ENCODE results near the gene SLC39A9.

SLC39A9 gene

GRCh38 chr14:69358966-69359365, 39.5 kb upstream of the SLC39A9 start:
- Mint-ChIP-seq H3K4me1 (ENCODE audit: low read depth) (peaks cover 6% of the 10 kb centered on the region), H3K36me3 (ENCODE audit: low read depth) (no peaks in the 10 kb centered on the region), H3K4me3 (no peak overlapping the region), H3K9me3 (no peaks in the 10 kb centered on the region), H3K27me3 (peaks cover 15% of the 10 kb centered on the region), H3K27ac (no peak overlapping the region)
- intact Hi-C loops (cut with micrococcal nuclease): no loop called here

GRCh38 chr14:69360438-69361108, 37.9 kb upstream of the SLC39A9 start:
- Mint-ChIP-seq H3K4me3 (no peak overlapping the region), H3K4me1 (ENCODE audit: low read depth) (no peaks in the 10 kb centered on the region), H3K27ac (no peak overlapping the region), H3K27me3 (peaks cover 15% of the 10 kb centered on the region), H3K36me3 (ENCODE audit: low read depth) (no peaks in the 10 kb centered on the region), H3K9me3 (no peaks in the 10 kb centered on the region)
- intact Hi-C loops (cut with micrococcal nuclease): no loop called here

GRCh38 chr14:69363055-69363454, 35.4 kb upstream of the SLC39A9 start:
- intact Hi-C loops (cut with micrococcal nuclease): no loop called here
- H3K9me3 Mint-ChIP-seq: no peaks in the 10 kb centered on the region
- no peak overlapping the region for H3K27ac Mint-ChIP-seq
- H3K27me3 Mint-ChIP-seq: peaks cover 11% of the 10 kb centered on the region
- H3K4me3 Mint-ChIP-seq: no peak overlapping the region
- H3K4me1 Mint-ChIP-seq (ENCODE audit: low read depth): no peaks in the 10 kb centered on the region
- no peaks in the 10 kb centered on the region for H3K36me3 Mint-ChIP-seq (ENCODE audit: low read depth)

- intact Hi-C loops (cut with micrococcal nuclease): no loop called here
- H3K4me3 Mint-ChIP-seq: no peak overlapping the region
- no peaks in the 10 kb centered on the region for H3K36me3 Mint-ChIP-seq (ENCODE audit: low read depth)
- no peaks in the 10 kb centered on the region for H3K4me1 Mint-ChIP-seq (ENCODE audit: low read depth)
- H3K27me3 Mint-ChIP-seq: peaks cover 7% of the 10 kb centered on the region
- H3K9me3 Mint-ChIP-seq: no peaks in the 10 kb centered on the region
- H3K27ac Mint-ChIP-seq: no peak overlapping the region
Observed at GRCh38 chr14:69363964-69364363, 34.5 kb upstream of the SLC39A9 start.

- Mint-ChIP-seq H3K36me3 (ENCODE audit: low read depth) (no peaks in the 10 kb centered on the region), H3K4me1 (ENCODE audit: low read depth) (no peaks in the 10 kb centered on the region), H3K4me3 (no peak overlapping the region), H3K9me3 (no peaks in the 10 kb centered on the region), H3K27ac (no peak overlapping the region), H3K27me3 (peaks cover 6% of the 10 kb centered on the region)
- intact Hi-C loops (cut with micrococcal nuclease): no loop called here
Observed at GRCh38 chr14:69364378-69364777, 34.1 kb upstream of the SLC39A9 start.

- H3K4me1 Mint-ChIP-seq (ENCODE audit: low read depth): no peaks in the 10 kb centered on the region
- no peak overlapping the region for H3K4me3 Mint-ChIP-seq
- intact Hi-C loops (cut with micrococcal nuclease): no loop called here
- no peaks in the 10 kb centered on the region for H3K36me3 Mint-ChIP-seq (ENCODE audit: low read depth)
- peaks cover 2% of the 10 kb centered on the region for H3K27me3 Mint-ChIP-seq
- H3K9me3 Mint-ChIP-seq: no peaks in the 10 kb centered on the region
- H3K27ac Mint-ChIP-seq: no peak overlapping the region
Observed at GRCh38 chr14:69366069-69366468, 32.4 kb upstream of the SLC39A9 start.

- intact Hi-C loops (cut with micrococcal nuclease): no loop called here
- Mint-ChIP-seq H3K4me3 (no peak overlapping the region), H3K36me3 (ENCODE audit: low read depth) (peaks cover 2% of the 10 kb centered on the region), H3K4me1 (ENCODE audit: low read depth) (no peaks in the 10 kb centered on the region), H3K27ac (no peak overlapping the region), H3K27me3 (peaks cover 2% of the 10 kb centered on the region), H3K9me3 (no peaks in the 10 kb centered on the region)
Observed at GRCh38 chr14:69366761-69367160, 31.7 kb upstream of the SLC39A9 start.

- Mint-ChIP-seq H3K27me3 (no peaks in the 10 kb centered on the region), H3K4me3 (no peak overlapping the region), H3K36me3 (ENCODE audit: low read depth) (peaks cover 7% of the 10 kb centered on the region), H3K27ac (no peak overlapping the region), H3K9me3 (no peaks in the 10 kb centered on the region), H3K4me1 (ENCODE audit: low read depth) (no peaks in the 10 kb centered on the region)
- intact Hi-C loops (cut with micrococcal nuclease): no loop called here
Observed at GRCh38 chr14:69368381-69368780, 30.1 kb upstream of the SLC39A9 start.

- no peak overlapping the region for H3K27ac Mint-ChIP-seq
- intact Hi-C loops (cut with micrococcal nuclease): no loop called here
- no peaks in the 10 kb centered on the region for H3K27me3 Mint-ChIP-seq
- peaks cover 18% of the 10 kb centered on the region for H3K36me3 Mint-ChIP-seq (ENCODE audit: low read depth)
- H3K4me3 Mint-ChIP-seq: no peak overlapping the region
- no peaks in the 10 kb centered on the region for H3K4me1 Mint-ChIP-seq (ENCODE audit: low read depth)
- H3K9me3 Mint-ChIP-seq: no peaks in the 10 kb centered on the region
Observed at GRCh38 chr14:69370061-69370460, 28.4 kb upstream of the SLC39A9 start.

- H3K36me3 Mint-ChIP-seq (ENCODE audit: low read depth): peaks cover 39% of the 10 kb centered on the region
- H3K27me3 Mint-ChIP-seq: no peaks in the 10 kb centered on the region
- no peak overlapping the region for H3K4me3 Mint-ChIP-seq
- intact Hi-C loops (cut with micrococcal nuclease): no loop called here
- no peaks in the 10 kb centered on the region for H3K4me1 Mint-ChIP-seq (ENCODE audit: low read depth)
- H3K9me3 Mint-ChIP-seq: no peaks in the 10 kb centered on the region
- H3K27ac Mint-ChIP-seq: no peak overlapping the region
Observed at GRCh38 chr14:69372146-69372545, 26.3 kb upstream of the SLC39A9 start.

GRCh38 chr14:69373104-69373503, 25.4 kb upstream of the SLC39A9 start:
- Mint-ChIP-seq H3K27ac (no peak overlapping the region), H3K27me3 (no peaks in the 10 kb centered on the region), H3K9me3 (no peaks in the 10 kb centered on the region), H3K4me3 (no peak overlapping the region), H3K4me1 (ENCODE audit: low read depth) (peaks cover 5% of the 10 kb centered on the region), H3K36me3 (ENCODE audit: low read depth) (peaks cover 45% of the 10 kb centered on the region)
- intact Hi-C loops (cut with micrococcal nuclease): no loop called here

GRCh38 chr14:69374235-69374634, 24.3 kb upstream of the SLC39A9 start:
- intact Hi-C loops (cut with micrococcal nuclease): no loop called here
- Mint-ChIP-seq H3K27me3 (no peaks in the 10 kb centered on the region), H3K36me3 (ENCODE audit: low read depth) (peaks cover 49% of the 10 kb centered on the region), H3K4me3 (no peak overlapping the region), H3K27ac (no peak overlapping the region), H3K9me3 (no peaks in the 10 kb centered on the region), H3K4me1 (ENCODE audit: low read depth) (peaks cover 12% of the 10 kb centered on the region)

GRCh38 chr14:69375182-69375581, 23.3 kb upstream of the SLC39A9 start:
- H3K9me3 Mint-ChIP-seq: no peaks in the 10 kb centered on the region
- H3K36me3 Mint-ChIP-seq (ENCODE audit: low read depth): peaks cover 58% of the 10 kb centered on the region
- no peak overlapping the region for H3K4me3 Mint-ChIP-seq
- H3K27me3 Mint-ChIP-seq: no peaks in the 10 kb centered on the region
- intact Hi-C loops (cut with micrococcal nuclease): no loop called here
- peaks cover 12% of the 10 kb centered on the region for H3K4me1 Mint-ChIP-seq (ENCODE audit: low read depth)
- H3K27ac Mint-ChIP-seq: no peak overlapping the region

GRCh38 chr14:69375722-69376121, 22.8 kb upstream of the SLC39A9 start:
- Mint-ChIP-seq H3K27ac (no peak overlapping the region), H3K9me3 (no peaks in the 10 kb centered on the region), H3K27me3 (no peaks in the 10 kb centered on the region), H3K4me3 (no peak overlapping the region), H3K36me3 (ENCODE audit: low read depth) (peaks cover 64% of the 10 kb centered on the region), H3K4me1 (ENCODE audit: low read depth) (peaks cover 12% of the 10 kb centered on the region)
- intact Hi-C loops (cut with micrococcal nuclease): no loop called here

GRCh38 chr14:69376439-69376838, 22.1 kb upstream of the SLC39A9 start:
- no peaks in the 10 kb centered on the region for H3K9me3 Mint-ChIP-seq
- H3K4me1 Mint-ChIP-seq (ENCODE audit: low read depth): peaks cover 12% of the 10 kb centered on the region
- intact Hi-C loops (cut with micrococcal nuclease): no loop called here
- H3K27ac Mint-ChIP-seq: no peak overlapping the region
- no peaks in the 10 kb centered on the region for H3K27me3 Mint-ChIP-seq
- peaks cover 71% of the 10 kb centered on the region for H3K36me3 Mint-ChIP-seq (ENCODE audit: low read depth)
- H3K4me3 Mint-ChIP-seq: no peak overlapping the region
